Mucosa of rectum (tissue), 2 donors: ENCODE measurements around the gene SCUBE2.

Experiments
- H3K27ac ChIP-seq, 2 donors: one replicate each; pipeline ENCODE4 v1.7.0; 2013; ENCODE audit warnings: inconsistent platforms in 2 of 2, low read depth in 2 of 2, low read length in 2 of 2
- H3K27me3 ChIP-seq, 2 donors: one replicate each; pipeline ENCODE4 v1.7.0; 2013; ENCODE audit warnings: low read length in 2 of 2; ENCODE audit not compliant: control insufficient read depth in 2 of 2, insufficient read depth in 2 of 2
- H3K36me3 ChIP-seq, 2 donors: one replicate each; pipeline ENCODE4 v1.7.0; 2013; ENCODE audit warnings: low read length in 2 of 2; ENCODE audit not compliant: control insufficient read depth in 2 of 2, insufficient read depth in 2 of 2
- H3K4me1 ChIP-seq, 2 donors: one replicate each; pipeline ENCODE4 v1.7.0; 2013; ENCODE audit warnings: low read length in 2 of 2, mild to moderate bottlenecking in 1 of 2; ENCODE audit not compliant: control insufficient read depth in 2 of 2, insufficient read depth in 2 of 2
- H3K4me3 ChIP-seq, 2 donors: one replicate each; pipeline ENCODE4 v1.7.0; 2013; ENCODE audit warnings: low read length in 2 of 2
- H3K9ac ChIP-seq, 2 donors: one replicate each; pipeline ENCODE4 v1.7.0; 2013; ENCODE audit warnings: low read length in 2 of 2, low read depth in 1 of 2, mild to moderate bottlenecking in 1 of 2
- H3K9me3 ChIP-seq, 2 donors: one replicate each; pipeline ENCODE4 v1.7.0; 2013; ENCODE audit warnings: low read length in 2 of 2; ENCODE audit not compliant: control insufficient read depth in 2 of 2
- donor health status: healthy.
- donor health status: Normal muscosa, but diverticular disease.

SCUBE2 gene

DNA sequence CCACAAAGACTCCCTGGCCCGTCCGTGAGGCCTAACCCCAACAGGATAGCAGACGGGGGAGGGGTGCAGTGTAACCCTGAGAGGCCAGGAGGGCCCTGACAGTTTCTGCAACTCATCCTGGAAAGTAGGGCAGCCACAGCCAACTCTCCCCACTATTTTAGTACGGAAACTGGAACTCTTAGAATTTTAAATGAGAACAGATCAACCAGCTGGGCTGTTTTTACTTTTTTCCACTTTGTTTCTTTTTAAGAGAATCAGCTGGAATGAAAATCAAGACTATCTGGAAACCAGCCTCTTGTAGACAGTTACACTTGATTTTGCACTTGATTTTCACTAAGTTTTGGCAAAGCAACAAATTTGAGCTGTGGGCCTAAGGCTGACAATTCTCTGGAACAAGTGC is 44.9 kb downstream of the SCUBE2 start:
- Histone ChIP-seq H3K4me1 (peaks cover 0 to 7% of the 10 kb centered on the region in 2 donors), H3K27me3 (no peaks in the 10 kb centered on the region), H3K9me3 (no peaks in the 10 kb centered on the region), H3K27ac (no peak overlapping the region), H3K9ac (no peak overlapping the region), H3K4me3 (no peak overlapping the region), H3K36me3 (no peaks in the 10 kb centered on the region)

DNA sequence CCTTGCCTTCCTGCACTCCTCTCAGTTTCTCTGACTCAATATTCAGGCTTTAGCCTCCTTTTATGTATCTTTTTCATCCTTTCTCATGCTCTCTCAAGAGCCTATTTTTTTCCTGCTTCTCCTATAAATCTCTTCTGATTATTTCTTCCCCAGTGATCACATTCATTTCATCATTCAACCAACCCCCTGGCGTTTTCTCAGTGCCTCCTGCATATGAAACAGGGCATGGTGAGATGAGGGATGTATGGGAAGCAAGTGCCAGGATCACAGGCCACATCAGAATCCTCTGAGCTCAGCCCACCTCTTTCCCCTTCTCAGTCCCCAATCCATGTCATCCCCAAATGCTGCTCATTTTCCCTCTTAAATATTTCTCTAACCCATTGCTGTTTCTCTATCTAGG is 48.9 kb downstream of the SCUBE2 start:
- peaks cover 0 to 6% of the 10 kb centered on the region in 2 donors for H3K4me1 ChIP-seq
- no peak overlapping the region for H3K27ac ChIP-seq
- H3K36me3 ChIP-seq = no peaks in the 10 kb centered on the region
- no peak overlapping the region for H3K9ac ChIP-seq
- H3K9me3 ChIP-seq = no peaks in the 10 kb centered on the region
- H3K27me3 ChIP-seq = no peaks in the 10 kb centered on the region
- no peak overlapping the region for H3K4me3 ChIP-seq

DNA sequence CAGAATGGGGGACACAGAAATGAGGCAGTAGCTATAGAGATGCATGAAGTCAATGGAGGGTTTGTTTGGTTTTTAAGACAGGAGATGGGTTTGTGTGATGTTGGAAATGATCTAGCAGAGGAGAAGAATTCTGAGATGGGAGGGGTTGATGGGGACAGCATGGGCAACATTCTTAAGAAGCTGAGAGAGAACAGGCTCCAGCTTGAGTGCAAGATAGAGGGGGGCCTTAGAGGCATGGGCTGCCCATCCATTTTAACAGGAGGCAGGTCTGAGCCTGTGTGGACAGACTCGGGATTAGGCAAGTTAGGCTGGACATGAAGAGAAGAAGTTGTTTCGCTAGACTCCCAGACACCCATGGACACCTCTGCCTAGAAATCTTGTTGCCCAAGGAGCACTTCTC is 49.7 kb downstream of the SCUBE2 start:
- H3K4me1 ChIP-seq = no peaks in the 10 kb centered on the region
- no peak overlapping the region for H3K4me3 ChIP-seq
- H3K36me3 ChIP-seq = no peaks in the 10 kb centered on the region
- H3K27ac ChIP-seq = no peak overlapping the region
- no peaks in the 10 kb centered on the region for H3K27me3 ChIP-seq
- H3K9me3 ChIP-seq = no peaks in the 10 kb centered on the region
- no peak overlapping the region for H3K9ac ChIP-seq

DNA sequence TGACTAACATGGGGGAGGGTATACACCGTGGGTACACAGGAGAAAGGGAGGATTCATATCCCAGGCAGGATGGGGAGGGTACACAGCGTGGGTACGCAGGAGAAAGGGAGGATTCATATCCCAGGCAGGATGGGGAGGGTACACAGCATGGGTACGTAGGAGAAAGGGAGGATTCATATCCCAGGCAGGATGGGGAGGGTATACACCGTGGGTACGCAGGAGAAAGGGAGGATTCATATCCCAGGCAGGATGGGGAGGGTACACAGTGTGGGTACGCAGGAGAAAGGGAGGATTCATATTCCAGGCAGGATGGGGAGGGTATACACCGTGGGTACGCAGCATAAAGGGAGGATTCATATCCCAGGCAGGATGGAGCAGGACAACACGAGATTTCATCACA is 51.0 kb downstream of the SCUBE2 start:
- Histone ChIP-seq H3K27me3 (no peaks in the 10 kb centered on the region), H3K36me3 (no peaks in the 10 kb centered on the region), H3K9me3 (no peaks in the 10 kb centered on the region), H3K4me3 (no peak overlapping the region), H3K27ac (no peak overlapping the region), H3K4me1 (no peaks in the 10 kb centered on the region), H3K9ac (no peak overlapping the region)

DNA sequence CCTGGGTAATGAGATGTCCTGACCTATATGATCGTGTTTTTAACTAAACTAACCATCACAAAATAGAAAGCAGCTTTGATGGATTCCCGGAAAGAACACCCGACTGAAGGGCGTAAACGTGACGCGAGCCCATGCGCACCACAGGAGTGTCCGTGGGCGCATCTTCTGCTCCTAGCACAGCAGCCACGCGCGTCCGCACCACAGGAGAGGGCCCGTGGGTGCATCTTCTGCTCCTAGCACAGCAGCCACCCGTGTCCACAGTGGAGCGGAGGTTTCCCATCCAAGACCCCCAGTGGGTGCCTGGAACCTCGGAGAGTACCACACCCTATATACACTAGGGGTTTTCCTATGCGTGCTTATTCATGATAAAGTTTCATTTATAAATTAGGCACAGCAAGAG is 51.5 kb downstream of the SCUBE2 start:
- H3K4me3 ChIP-seq = no peak overlapping the region
- H3K27ac ChIP-seq = no peak overlapping the region
- no peaks in the 10 kb centered on the region for H3K27me3 ChIP-seq

DNA sequence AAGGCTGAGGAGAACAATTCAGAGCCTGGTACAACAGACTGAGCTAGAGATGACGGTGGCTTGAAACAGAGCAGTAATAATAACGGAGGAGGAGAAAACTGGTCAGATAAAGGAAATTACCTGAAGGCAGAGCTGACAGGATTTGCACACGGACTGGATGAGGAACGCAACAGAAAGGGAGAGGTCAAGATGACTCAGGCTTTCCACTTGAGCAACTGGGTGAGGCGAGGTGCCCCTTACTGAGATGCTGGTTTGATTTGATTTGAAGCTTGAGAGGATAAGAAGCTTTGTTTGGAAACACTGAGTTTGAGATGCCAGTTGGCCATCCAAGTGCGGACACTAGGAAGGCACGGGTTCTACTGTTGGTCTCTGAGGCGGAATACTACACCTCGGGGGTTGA is 52.2 kb downstream of the SCUBE2 start:
- no peak overlapping the region for H3K4me3 ChIP-seq
- H3K36me3 ChIP-seq = no peaks in the 10 kb centered on the region
- H3K9me3 ChIP-seq = no peaks in the 10 kb centered on the region
- H3K27me3 ChIP-seq = no peaks in the 10 kb centered on the region
- H3K4me1 ChIP-seq = no peaks in the 10 kb centered on the region
- H3K9ac ChIP-seq = no peak overlapping the region
- no peak overlapping the region for H3K27ac ChIP-seq

More for the DNA sequence above, 51.5 kb downstream of the SCUBE2 start:
- H3K9me3 ChIP-seq = no peaks in the 10 kb centered on the region
- no peak overlapping the region for H3K9ac ChIP-seq
- no peaks in the 10 kb centered on the region for H3K36me3 ChIP-seq
- H3K4me1 ChIP-seq = no peaks in the 10 kb centered on the region

DNA sequence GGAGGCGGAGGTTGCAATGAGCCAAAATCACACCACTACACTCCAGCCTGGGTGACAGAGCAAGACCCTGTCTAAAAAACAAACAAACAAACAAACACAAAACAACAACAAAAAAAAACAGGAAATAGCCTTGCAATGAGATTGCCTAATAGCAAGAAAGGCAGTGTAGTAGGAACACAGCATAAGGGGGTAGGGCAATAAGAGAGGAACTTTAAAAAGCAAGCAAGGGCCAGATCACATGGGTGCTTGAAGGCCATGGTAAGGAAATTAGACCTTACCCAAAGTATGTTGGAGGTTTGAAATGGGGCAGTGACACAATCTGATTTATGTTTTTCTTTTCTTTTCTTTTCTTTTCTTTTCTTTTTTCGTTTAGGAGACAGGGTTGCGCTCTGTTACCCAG is 52.9 kb downstream of the SCUBE2 start:
- H3K4me1 ChIP-seq = no peaks in the 10 kb centered on the region
- no peaks in the 10 kb centered on the region for H3K9me3 ChIP-seq
- no peaks in the 10 kb centered on the region for H3K27me3 ChIP-seq
- no peak overlapping the region for H3K4me3 ChIP-seq
- no peaks in the 10 kb centered on the region for H3K36me3 ChIP-seq
- H3K9ac ChIP-seq = no peak overlapping the region
- no peak overlapping the region for H3K27ac ChIP-seq

DNA sequence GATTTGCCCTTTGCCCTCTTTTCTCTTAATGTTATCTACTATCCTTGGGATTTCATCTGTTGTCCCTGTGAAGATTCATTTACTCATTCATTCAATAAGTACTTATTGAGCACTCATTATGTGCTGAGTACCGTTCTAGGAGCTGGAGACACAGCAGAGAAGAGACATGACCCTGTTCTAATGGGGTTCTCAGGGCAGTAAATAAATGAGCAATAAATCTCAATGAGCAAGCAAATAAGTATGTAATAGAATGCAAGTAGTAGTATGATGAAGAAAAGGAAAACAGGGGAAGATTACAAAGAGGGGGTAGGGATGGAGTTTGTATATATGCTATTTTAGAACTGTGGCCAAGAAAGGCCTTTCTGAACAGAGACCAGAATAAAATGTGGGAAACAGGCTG is 53.4 kb downstream of the SCUBE2 start:
- H3K27ac ChIP-seq = no peak overlapping the region
- H3K9me3 ChIP-seq = no peaks in the 10 kb centered on the region
- H3K36me3 ChIP-seq = no peaks in the 10 kb centered on the region
- no peak overlapping the region for H3K9ac ChIP-seq
- no peak overlapping the region for H3K4me3 ChIP-seq
- no peaks in the 10 kb centered on the region for H3K27me3 ChIP-seq
- H3K4me1 ChIP-seq = no peaks in the 10 kb centered on the region

DNA sequence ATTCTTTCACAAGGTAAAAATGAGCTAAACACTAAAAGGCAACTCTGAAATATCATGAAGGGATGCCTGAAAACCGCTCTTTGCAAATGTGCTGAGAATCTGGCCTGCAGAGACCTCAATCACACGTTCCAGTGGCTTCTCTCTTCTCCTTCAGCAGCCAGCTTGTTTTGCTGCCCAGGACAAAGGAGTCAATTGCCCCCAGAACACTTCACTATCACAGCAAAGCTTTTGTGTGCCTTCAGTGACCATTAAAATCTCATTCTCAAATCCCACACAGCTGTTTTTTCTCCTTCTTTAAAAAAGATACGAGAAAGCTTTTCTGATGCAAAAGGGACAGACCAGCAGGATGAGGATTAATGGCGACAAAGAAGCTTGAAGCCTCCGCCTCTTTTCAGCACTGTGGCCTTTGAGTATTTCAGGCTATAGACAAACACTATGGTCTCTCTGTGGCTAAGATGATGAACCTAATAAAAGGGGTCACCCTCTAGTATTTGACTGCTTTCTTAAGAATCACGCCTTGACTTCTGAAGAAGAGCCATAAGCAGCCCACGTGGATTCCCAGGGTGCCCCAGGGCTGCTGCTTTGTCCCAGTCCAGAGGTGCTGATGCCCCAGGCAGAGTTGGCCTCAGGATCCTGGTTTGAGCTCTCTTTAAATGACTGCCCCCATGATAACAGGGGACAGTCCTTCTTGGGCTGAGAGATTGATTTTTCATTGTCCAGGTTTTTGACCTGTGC is 54.2 kb downstream of the SCUBE2 start:
- Histone ChIP-seq H3K27me3 (no peaks in the 10 kb centered on the region), H3K9ac (no peak overlapping the region), H3K36me3 (no peaks in the 10 kb centered on the region)

DNA sequence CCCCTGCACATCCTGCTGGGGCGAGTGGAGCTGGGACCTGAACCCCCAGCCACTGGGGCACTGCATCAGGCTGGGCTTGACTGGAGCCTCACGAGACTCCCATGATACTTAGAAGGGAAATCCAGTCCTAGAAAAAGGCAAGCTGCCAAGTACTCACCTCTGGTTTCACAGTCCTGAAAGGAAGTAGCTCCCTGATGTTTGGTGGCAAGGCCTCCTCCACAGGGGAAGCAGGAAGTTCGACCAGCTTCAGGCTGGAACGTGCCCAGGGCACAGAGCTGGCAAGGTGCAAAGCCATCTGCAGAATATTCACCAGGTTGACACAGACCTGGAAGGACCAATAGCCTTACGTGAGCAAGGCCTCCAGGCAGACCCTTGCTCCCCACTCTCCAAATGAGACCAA is 60.8 kb downstream of the SCUBE2 start:
- Histone ChIP-seq H3K4me3 (no peak overlapping the region), H3K27me3 (no peaks in the 10 kb centered on the region), H3K36me3 (no peaks in the 10 kb centered on the region), H3K9ac (no peak overlapping the region), H3K27ac (no peak overlapping the region), H3K4me1 (no peaks in the 10 kb centered on the region), H3K9me3 (no peaks in the 10 kb centered on the region)

More for the DNA sequence above, 54.2 kb downstream of the SCUBE2 start:
- no peak overlapping the region for H3K27ac ChIP-seq
- H3K9me3 ChIP-seq = no peaks in the 10 kb centered on the region
- no peak overlapping the region for H3K4me3 ChIP-seq
- no peaks in the 10 kb centered on the region for H3K4me1 ChIP-seq

DNA sequence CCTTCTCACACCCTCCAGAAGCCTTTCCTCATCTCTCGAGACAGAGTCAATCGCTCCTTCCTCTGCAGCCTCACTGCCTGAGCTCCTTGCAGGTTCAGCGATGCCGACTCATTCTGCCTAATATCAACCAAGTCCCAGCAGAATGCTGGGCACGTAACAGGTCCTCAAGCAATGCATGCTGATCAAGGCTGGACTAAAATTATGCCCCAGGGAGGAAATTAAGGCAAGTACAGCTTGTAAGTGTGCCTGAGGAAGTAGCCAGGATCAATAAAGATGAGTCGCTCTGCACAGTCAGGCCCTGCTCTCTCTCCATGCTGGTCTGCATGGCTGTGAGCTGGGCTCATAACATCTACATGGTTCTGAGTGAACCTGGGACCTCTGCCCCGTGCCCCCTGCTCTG is 62.0 kb downstream of the SCUBE2 start:
- H3K9me3 ChIP-seq = no peaks in the 10 kb centered on the region
- no peak overlapping the region for H3K4me3 ChIP-seq
- no peaks in the 10 kb centered on the region for H3K4me1 ChIP-seq
- H3K36me3 ChIP-seq = no peaks in the 10 kb centered on the region
- H3K27me3 ChIP-seq = no peaks in the 10 kb centered on the region
- H3K27ac ChIP-seq = no peak overlapping the region
- no peak overlapping the region for H3K9ac ChIP-seq
